Esophagus squamous epithelium (tissue), 4 donors: ENCODE results near the gene KLRB1. TPM values are rescaled to one million over a fixed set of nuclear protein-coding genes. Genes with fewer than 3 reads are reported as not detected.

ENCODE experiments used
- small RNA-seq, 4 donors: library from RNA; depleted of rRNA; stranded (forward); fragments of <200 nt; gene quantifications; one replicate each; pipeline ENCODE3, GENCODE V24; 2016
- total RNA-seq, 4 donors: library from RNA; depleted of rRNA; stranded (reverse); fragments of >200 nt; gene quantifications; one replicate each; pipeline ENCODE4 v1.1.0, GENCODE V29; 2016

KLRB1 gene
- total RNA-seq, 4 donors from 2014 or later: 0.70 to 2.7 (median 0.97) TPM; not detected in 1

Small RNAs within 50 kb of the gene (small RNA-seq; reads per million reads assigned to genes)
- gene AC010186.4: 0 reads per million in 4 donors
- gene RNU6-700P: 0 reads per million in 4 donors

Other genes starting within 250 kb of the KLRB1 start
- gene CLEC2D, start 61.8 kb upstream of the KLRB1 start, total RNA-seq: 10 to 100 TPM in 1 of 4 donors, 1 to 10 TPM in 3; 1.6 to 11.8 (median 4.3) TPM
- 1 to 10 TPM in 1 of 4 donors, not detected in 3; 1.1 TPM for gene CLECL1, start 125.2 kb upstream of the KLRB1 start, total RNA-seq
- gene CD69, start 153.0 kb upstream of the KLRB1 start, total RNA-seq: 1 to 10 TPM in 3 of 4 donors, under 1 TPM in 1; 0.99 to 6.7 (median 2.7) TPM
- gene KLRF1, start 219.6 kb upstream of the KLRB1 start, total RNA-seq: under 1 TPM; 0.35 to 0.99 (median 0.37) TPM